ENCODE measurements around the gene ADAMTS1. TPM values are rescaled to one million over a fixed set of nuclear protein-coding genes. Genes with fewer than 3 reads are reported as not detected.
A peak's percentile ranks its signal among the peaks of the same experiment; 100 is the strongest.

Gene ADAMTS1
- total RNA-seq, 1 donor from 2014 or later = 141 TPM

- Histone ChIP-seq H3K79me2 (ENCODE audit: insufficient read depth, low read length) (peaks cover 25% of the 10 kb centered on the region), H3K9ac (ENCODE audit: low read length) (peak overlapping the region; percentile 90), H3K27ac (ENCODE audit: low read depth, low read length) (peak overlapping the region; percentile 74), H3K4me3 (ENCODE audit: insufficient read depth, low read depth, low read length) (peak overlapping the region; percentile 70), H3K4me2 (ENCODE audit: low read length) (peak overlapping the region; percentile 97), H3K36me3 (ENCODE audit: insufficient read depth, low read length) (no peaks in the 10 kb centered on the region), H4K20me1 (ENCODE audit: insufficient read depth, low read length) (peaks cover 19% of the 10 kb centered on the region), H3K4me1 (ENCODE audit: insufficient read depth, low read length) (peaks cover 24% of the 10 kb centered on the region), H3K9me3 (ENCODE audit: insufficient read depth, low read depth, low read length) (no peaks in the 10 kb centered on the region), H2AFZ (ENCODE audit: low read depth, low read length) (peak overlapping the region; percentile 74), H3K27me3 (ENCODE audit: insufficient read depth, low read length) (peaks cover 6% of the 10 kb centered on the region)
- no peaks in the 10 kb centered on the region for H3K9me3 Mint-ChIP-seq (ENCODE audit: unreplicated experiment)
- peak overlapping the region; percentile 97 for H3K4me3 Mint-ChIP-seq (ENCODE audit: unreplicated experiment)
- FAIRE-seq = peak; percentile 47
- peaks cover 7% of the 10 kb centered on the region for H3K4me1 Mint-ChIP-seq (ENCODE audit: low read depth, unreplicated experiment)
- TF ChIP-seq EZH2 (IDR thresholded peaks at IDR 0.05; ENCODE audit: insufficient read depth, low read length) (no peak), CTCF (IDR thresholded peaks at IDR 0.05; ENCODE audit: insufficient read depth, low read depth, low read length) (no peak)
- H3K27ac Mint-ChIP-seq (ENCODE audit: unreplicated experiment) = peak overlapping the region; percentile 97
- H3K27me3 Mint-ChIP-seq (ENCODE audit: low read depth, unreplicated experiment) = no peaks in the 10 kb centered on the region
- peaks cover 4% of the 10 kb centered on the region for H3K36me3 Mint-ChIP-seq (ENCODE audit: low read depth, unreplicated experiment)
- DNase-seq (ENCODE audit: low read depth) = peak; percentile 47
Observed at GRCh38 chr21:26846036-26846931, 1.1 kb upstream of the ADAMTS1 start.

GRCh38 chr21:26845759-26846035, 488 bp upstream of the ADAMTS1 start:
- peak overlapping the region; percentile 74 for H2AFZ ChIP-seq (ENCODE audit: low read depth, low read length)
- peaks cover 6% of the 10 kb centered on the region for H3K27me3 ChIP-seq (ENCODE audit: insufficient read depth, low read length)

More at GRCh38 chr21:26845759-26846035, 488 bp upstream of the ADAMTS1 start:
- FAIRE-seq (no peak), DNase-seq (ENCODE audit: low read depth) (peak; percentile 8)
- Mint-ChIP-seq H3K4me1 (ENCODE audit: low read depth, unreplicated experiment) (peaks cover 9% of the 10 kb centered on the region), H3K9me3 (ENCODE audit: unreplicated experiment) (no peaks in the 10 kb centered on the region), H3K27ac (ENCODE audit: unreplicated experiment) (peak overlapping the region; percentile 97), H3K36me3 (ENCODE audit: low read depth, unreplicated experiment) (peaks cover 5% of the 10 kb centered on the region), H3K27me3 (ENCODE audit: low read depth, unreplicated experiment) (no peaks in the 10 kb centered on the region), H3K4me3 (ENCODE audit: unreplicated experiment) (peak overlapping the region; percentile 97)
- no peak for TF ChIP-seq EZH2 (IDR thresholded peaks at IDR 0.05; ENCODE audit: insufficient read depth, low read length)
- TF ChIP-seq CTCF (IDR thresholded peaks at IDR 0.05; ENCODE audit: insufficient read depth, low read depth, low read length) = no peak
- peaks cover 2% of the 10 kb centered on the region for H3K36me3 ChIP-seq (ENCODE audit: insufficient read depth, low read length)
- peaks cover 25% of the 10 kb centered on the region for H3K79me2 ChIP-seq (ENCODE audit: insufficient read depth, low read length)
- peak overlapping the region; percentile 70 for H3K4me3 ChIP-seq (ENCODE audit: insufficient read depth, low read depth, low read length)
- peak overlapping the region; percentile 97 for H3K4me2 ChIP-seq (ENCODE audit: low read length)
- peaks cover 19% of the 10 kb centered on the region for H4K20me1 ChIP-seq (ENCODE audit: insufficient read depth, low read length)
- peaks cover 24% of the 10 kb centered on the region for H3K4me1 ChIP-seq (ENCODE audit: insufficient read depth, low read length)
- peak overlapping the region; percentile 74 for H3K27ac ChIP-seq (ENCODE audit: low read depth, low read length)
- H3K9ac ChIP-seq (ENCODE audit: low read length) = peak overlapping the region; percentile 90
- H3K9me3 ChIP-seq (ENCODE audit: insufficient read depth, low read depth, low read length) = no peaks in the 10 kb centered on the region

Measured in astrocyte (in vitro differentiated cells and primary cell).